ENCODE results near the gene TEKT5. TPM values are rescaled to one million over a fixed set of nuclear protein-coding genes. Genes with fewer than 3 reads are reported as not detected.

The TEKT5 gene
- total and polyA plus RNA-seq, 4 donors = 0.13 to 0.92 TPM; not detected in 2

DNA sequence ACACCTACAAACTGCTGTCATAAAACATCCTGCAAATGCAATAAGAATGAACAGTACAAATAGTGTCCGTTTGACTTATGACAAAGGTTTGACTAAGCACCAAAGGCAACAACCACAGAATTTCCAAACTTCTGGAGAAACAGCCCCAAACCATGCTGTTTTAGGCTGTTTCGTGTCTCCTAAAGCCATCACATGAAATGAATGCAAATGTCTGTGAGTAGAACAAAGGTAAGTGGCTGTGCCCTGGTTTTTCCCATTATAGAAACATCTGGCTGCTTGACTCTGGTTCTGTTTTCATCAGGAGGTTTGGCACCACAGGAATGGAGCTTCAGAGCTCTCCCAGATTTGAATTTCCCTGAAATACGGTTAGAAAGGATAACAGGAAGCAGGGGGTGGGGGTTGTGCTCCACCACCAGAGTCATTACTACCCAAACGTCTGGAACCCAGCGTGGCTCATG lies 109.7 kb downstream of the TEKT5 start (continued):
- no peak for TF ChIP-seq SP1 (IDR thresholded peaks at IDR 0.05)
- TF ChIP-seq GABPA (IDR thresholded peaks at IDR 0.05 in 1 of 2, conservative IDR thresholded peaks at IDR 0.05 in 1 of 2) = no peak
- no peak for TF ChIP-seq YY1 (IDR thresholded peaks at IDR 0.05)

DNA sequence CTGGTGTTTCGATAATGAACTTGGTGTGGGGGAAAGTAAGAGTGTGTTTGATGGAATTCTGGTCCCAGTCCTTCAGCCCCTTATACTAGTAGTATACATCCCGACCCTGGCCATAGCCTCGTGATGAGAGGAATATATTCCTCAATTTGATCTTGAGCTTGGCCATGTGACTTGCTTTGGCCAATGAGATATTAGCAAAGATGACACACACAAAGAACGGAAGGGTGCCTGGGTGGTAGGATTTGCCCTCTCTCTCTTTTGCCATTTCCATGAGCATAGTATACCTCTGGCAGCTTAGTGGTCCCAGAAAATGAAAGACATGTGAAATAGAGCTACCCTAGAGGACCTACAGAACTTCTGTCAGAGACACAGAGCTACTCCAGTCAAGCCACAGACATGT lies 111.5 kb downstream of the TEKT5 start:
- Histone ChIP-seq H3K27ac (ENCODE audit: low read depth in 1 of 2, low read length in 2 of 2) (no peak overlapping the region), H3K36me3 (ENCODE audit: control insufficient read depth in 4 of 4, insufficient read depth in 3 of 4, low read depth in 1 of 4, low read length in 3 of 4) (no peaks in the 10 kb centered on the region), H3K9ac (ENCODE audit: low read depth in 1 of 2, low read length in 2 of 2) (no peak overlapping the region), H3K4me1 (ENCODE audit: control insufficient read depth in 4 of 4, insufficient read depth in 4 of 4, low read length in 3 of 4) (peaks cover 0 to 17% (median 7%) of the 10 kb centered on the region in 4 donors), H3K27me3 (ENCODE audit: control insufficient read depth in 4 of 4, insufficient read depth in 4 of 4, low read length in 3 of 4) (no peaks in the 10 kb centered on the region), H3K9me3 (ENCODE audit: control insufficient read depth in 4 of 4, low read length in 3 of 4) (no peaks in the 10 kb centered on the region), H3K4me3 (ENCODE audit: low read depth in 1 of 3, low read length in 3 of 3) (no peak overlapping the region)
- WGBS = 91% methylated on average over 4 of the region's 4 CpGs
- TF ChIP-seq NR2F2 (IDR thresholded peaks at IDR 0.05) (no peak), RAD21 (IDR thresholded peaks at IDR 0.05) (no peak), HNF4G (IDR thresholded peaks at IDR 0.05) (no peak), GABPA (IDR thresholded peaks at IDR 0.05 in 1 of 2, conservative IDR thresholded peaks at IDR 0.05 in 1 of 2) (no peak), JUND (IDR thresholded peaks at IDR 0.05) (no peak), EGR1 (IDR thresholded peaks at IDR 0.05; ENCODE audit: low read depth in 2 of 2) (no peak), TAF1 (conservative IDR thresholded peaks at IDR 0.05) (no peak), HNF4A (conservative IDR thresholded peaks at IDR 0.05) (no peak), FOXA1 (IDR thresholded peaks at IDR 0.05) (no peak), SP1 (IDR thresholded peaks at IDR 0.05) (no peak), FOXA2 (IDR thresholded peaks at IDR 0.05) (no peak), RXRA (IDR thresholded peaks at IDR 0.05) (no peak), YY1 (IDR thresholded peaks at IDR 0.05) (no peak)
- TF ChIP-seq, protein P1, sequence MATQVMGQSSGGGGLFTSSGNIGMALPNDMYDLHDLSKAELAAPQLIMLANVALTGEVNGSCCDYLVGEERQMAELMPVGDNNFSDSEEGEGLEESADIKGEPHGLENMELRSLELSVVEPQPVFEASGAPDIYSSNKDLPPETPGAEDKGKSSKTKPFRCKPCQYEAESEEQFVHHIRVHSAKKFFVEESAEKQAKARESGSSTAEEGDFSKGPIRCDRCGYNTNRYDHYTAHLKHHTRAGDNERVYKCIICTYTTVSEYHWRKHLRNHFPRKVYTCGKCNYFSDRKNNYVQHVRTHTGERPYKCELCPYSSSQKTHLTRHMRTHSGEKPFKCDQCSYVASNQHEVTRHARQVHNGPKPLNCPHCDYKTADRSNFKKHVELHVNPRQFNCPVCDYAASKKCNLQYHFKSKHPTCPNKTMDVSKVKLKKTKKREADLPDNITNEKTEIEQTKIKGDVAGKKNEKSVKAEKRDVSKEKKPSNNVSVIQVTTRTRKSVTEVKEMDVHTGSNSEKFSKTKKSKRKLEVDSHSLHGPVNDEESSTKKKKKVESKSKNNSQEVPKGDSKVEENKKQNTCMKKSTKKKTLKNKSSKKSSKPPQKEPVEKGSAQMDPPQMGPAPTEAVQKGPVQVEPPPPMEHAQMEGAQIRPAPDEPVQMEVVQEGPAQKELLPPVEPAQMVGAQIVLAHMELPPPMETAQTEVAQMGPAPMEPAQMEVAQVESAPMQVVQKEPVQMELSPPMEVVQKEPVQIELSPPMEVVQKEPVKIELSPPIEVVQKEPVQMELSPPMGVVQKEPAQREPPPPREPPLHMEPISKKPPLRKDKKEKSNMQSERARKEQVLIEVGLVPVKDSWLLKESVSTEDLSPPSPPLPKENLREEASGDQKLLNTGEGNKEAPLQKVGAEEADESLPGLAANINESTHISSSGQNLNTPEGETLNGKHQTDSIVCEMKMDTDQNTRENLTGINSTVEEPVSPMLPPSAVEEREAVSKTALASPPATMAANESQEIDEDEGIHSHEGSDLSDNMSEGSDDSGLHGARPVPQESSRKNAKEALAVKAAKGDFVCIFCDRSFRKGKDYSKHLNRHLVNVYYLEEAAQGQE (IDR thresholded peaks at IDR 0.05) = no peak
- TF ChIP-seq, protein P2, sequence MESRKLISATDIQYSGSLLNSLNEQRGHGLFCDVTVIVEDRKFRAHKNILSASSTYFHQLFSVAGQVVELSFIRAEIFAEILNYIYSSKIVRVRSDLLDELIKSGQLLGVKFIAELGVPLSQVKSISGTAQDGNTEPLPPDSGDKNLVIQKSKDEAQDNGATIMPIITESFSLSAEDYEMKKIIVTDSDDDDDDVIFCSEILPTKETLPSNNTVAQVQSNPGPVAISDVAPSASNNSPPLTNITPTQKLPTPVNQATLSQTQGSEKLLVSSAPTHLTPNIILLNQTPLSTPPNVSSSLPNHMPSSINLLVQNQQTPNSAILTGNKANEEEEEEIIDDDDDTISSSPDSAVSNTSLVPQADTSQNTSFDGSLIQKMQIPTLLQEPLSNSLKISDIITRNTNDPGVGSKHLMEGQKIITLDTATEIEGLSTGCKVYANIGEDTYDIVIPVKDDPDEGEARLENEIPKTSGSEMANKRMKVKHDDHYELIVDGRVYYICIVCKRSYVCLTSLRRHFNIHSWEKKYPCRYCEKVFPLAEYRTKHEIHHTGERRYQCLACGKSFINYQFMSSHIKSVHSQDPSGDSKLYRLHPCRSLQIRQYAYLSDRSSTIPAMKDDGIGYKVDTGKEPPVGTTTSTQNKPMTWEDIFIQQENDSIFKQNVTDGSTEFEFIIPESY (IDR thresholded peaks at IDR 0.05) = no peak
- TF ChIP-seq, protein P3, sequence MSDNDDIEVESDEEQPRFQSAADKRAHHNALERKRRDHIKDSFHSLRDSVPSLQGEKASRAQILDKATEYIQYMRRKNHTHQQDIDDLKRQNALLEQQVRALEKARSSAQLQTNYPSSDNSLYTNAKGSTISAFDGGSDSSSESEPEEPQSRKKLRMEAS (IDR thresholded peaks at IDR 0.05) = no peak
- TF ChIP-seq, protein P4, sequence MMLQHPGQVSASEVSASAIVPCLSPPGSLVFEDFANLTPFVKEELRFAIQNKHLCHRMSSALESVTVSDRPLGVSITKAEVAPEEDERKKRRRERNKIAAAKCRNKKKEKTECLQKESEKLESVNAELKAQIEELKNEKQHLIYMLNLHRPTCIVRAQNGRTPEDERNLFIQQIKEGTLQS (IDR thresholded peaks at IDR 0.05) = no peak
- TF ChIP-seq, protein P5, sequence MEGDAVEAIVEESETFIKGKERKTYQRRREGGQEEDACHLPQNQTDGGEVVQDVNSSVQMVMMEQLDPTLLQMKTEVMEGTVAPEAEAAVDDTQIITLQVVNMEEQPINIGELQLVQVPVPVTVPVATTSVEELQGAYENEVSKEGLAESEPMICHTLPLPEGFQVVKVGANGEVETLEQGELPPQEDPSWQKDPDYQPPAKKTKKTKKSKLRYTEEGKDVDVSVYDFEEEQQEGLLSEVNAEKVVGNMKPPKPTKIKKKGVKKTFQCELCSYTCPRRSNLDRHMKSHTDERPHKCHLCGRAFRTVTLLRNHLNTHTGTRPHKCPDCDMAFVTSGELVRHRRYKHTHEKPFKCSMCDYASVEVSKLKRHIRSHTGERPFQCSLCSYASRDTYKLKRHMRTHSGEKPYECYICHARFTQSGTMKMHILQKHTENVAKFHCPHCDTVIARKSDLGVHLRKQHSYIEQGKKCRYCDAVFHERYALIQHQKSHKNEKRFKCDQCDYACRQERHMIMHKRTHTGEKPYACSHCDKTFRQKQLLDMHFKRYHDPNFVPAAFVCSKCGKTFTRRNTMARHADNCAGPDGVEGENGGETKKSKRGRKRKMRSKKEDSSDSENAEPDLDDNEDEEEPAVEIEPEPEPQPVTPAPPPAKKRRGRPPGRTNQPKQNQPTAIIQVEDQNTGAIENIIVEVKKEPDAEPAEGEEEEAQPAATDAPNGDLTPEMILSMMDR (IDR thresholded peaks at IDR 0.05; ENCODE audit: low read depth, low read length, missing input control) = no peak
- no peak for DNase-seq (ENCODE audit: low spot score)

All from liver (tissue), 9 donors.